Measurements from ENCODE around the gene ABAT.
A peak's percentile ranks its signal among the peaks of the same experiment; 100 is the strongest.

ABAT gene

DNA sequence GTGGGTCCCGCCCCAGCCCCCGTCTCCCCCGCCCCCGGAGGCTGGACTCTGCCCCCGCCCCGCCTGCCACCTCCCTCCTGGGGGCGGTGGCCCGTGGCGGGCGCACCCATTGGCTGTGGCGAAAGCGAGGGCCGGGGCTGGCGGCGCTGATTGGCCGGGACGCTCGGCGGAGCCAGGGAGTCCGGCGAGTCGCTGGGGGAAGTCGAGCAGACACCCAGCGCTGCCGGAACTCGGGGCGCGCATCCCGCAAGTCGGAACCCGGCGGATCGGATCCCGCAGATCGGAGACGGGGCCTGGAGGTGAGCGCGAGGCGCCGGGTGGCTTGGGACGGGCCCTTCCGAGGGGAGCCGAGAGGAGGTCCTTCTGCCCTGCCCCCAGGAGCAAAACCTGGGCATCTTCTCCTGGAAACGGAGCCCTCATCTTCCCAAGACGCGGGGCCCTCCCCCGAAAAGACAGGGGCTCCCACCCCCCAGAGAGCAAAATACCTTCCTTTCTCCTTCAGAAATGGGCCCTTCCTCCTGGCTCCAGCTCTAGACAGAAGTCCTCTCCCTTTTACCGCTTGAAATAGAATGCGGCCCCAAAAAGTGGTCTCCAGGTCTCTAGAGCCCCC lies at the start of gene ABAT:
Gene ABAT, plus strand, starts transcription at position 205 of the 610 bp plus-strand sequence. CDS start 61,123 bp downstream, outside the sequence.
- peak; percentile 93 for DNase-seq

DNA sequence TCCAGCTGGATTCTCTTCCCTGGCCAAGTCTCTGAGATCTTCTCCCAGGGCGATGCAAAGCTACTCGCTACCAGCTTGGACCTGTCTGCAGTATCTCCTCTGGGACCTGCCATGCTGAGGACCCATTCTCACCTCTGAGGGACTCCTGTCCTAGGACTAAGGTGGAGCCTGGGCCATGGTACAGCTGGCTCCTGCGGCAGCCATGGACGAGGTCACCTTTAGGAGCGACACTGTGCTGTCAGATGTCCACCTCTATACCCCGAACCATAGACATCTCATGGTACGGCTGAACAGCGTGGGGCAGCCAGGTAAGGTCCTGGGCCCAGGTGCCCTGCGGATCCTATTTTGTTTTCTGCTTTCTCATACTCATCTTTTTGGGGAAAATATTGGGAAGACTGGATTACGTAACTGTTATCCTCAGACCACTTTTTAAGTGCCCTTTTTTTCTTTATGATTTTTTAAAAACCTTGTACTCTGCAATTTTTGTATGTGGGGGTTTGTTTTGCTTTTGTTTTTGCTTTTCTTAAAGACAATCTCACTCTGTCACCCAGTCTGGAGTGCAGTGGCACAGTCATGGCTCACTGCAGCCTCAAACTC lies 48.8 kb upstream of the ABAT start:
- DNase-seq, result no peak

DNA sequence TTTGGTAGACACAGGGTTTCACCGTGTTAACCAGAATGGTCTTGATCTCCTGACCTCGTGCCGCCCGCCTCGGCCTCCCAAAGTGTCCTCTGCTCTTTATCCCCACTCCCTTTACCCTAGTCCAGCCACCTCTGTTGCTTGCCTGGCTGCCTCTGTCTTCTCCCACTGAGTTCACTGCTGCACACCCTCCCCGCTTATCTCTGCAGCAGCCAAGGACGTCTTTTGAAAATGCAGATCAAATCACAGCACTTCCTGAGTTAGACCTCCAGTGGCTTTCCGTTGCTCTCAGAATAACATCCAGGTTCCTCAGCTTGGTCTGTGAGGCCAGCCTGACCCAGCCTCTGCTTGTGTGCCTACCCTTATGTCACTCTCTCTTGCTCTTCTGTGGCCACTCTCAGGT lies 47.5 kb upstream of the ABAT start:
- no peak for DNase-seq

GRCh38 chr16:8627456-8627855 lies 47.0 kb upstream of the ABAT start:
- no peak for DNase-seq

DNA sequence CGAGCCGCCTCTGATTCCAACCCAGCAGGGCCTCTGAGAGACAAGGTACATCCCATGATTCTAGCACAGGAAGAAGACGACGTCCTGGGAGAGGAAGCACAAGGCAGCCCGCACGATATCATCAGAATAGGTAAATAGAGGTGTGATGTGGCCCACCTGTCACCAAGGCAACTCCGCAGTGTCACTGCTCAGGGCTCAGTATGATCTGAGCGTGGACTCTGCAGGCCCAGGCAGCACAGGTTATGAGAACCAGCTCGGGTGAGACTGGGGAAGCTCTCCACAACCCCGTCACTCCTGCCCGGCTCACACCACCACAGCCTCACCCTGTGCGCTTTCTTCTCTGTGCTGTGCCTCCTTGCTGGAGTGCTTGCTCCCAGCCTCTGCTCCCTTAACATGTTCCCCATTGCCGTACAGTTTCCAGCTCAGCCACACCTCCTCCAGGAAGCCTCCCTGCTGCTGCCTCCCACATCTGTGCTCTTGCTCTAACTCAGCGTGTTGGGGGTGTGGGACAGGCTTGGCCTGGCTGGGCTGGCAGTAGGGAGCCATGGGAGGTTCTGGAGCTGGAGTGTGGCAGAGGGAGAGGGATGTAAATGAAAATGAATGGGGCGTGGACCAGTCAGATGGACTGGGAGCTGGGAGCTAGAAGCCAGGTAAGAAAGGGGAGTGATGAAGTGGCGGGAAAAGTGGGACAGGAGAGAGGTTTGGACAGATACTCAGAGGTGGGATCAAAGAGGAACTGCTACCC lies 45.3 kb upstream of the ABAT start:
- DNase-seq, result no peak

DNA sequence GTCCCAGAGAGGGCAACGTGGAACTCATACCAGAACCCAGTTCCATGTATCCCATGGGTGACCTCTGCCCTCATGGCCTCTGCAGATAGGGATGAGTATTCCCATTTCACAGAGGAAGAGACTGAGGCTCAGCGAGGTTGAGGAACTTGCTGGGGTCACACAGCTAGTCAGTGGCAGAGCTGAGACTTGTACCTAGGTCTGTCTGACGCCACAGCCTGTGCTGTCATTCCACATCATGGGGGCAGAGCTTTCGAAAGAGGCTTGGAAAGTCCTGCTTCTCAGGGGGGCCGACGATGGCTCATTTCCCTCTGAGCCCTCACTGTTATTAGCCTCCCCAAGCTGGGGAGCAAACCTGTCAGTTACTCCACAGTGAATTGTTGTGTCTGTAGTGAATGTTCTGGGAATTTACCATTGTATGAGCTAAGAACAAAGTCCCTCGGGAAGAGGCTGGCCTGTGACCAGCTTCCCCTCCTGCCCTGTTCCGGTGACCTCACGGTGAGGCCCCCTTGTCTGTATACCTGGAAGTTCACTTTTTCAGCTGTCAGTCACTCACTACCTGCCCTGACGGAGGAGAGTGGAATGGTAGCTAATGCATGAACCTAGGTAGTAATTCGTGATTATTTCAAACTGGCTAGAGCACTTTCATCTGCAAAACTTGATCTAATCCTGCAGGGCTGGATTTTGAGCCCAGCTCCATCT lies 44.0 kb upstream of the ABAT start:
- no peak for DNase-seq

GRCh38 chr16:8631373-8631772 lies 43.0 kb upstream of the ABAT start:
- no peak for DNase-seq

GRCh38 chr16:8631818-8632465 lies 42.5 kb upstream of the ABAT start:
- DNase-seq, result no peak

- no peak for DNase-seq
Observed at GRCh38 chr16:8632675-8633182, 41.7 kb upstream of the ABAT start.

DNA sequence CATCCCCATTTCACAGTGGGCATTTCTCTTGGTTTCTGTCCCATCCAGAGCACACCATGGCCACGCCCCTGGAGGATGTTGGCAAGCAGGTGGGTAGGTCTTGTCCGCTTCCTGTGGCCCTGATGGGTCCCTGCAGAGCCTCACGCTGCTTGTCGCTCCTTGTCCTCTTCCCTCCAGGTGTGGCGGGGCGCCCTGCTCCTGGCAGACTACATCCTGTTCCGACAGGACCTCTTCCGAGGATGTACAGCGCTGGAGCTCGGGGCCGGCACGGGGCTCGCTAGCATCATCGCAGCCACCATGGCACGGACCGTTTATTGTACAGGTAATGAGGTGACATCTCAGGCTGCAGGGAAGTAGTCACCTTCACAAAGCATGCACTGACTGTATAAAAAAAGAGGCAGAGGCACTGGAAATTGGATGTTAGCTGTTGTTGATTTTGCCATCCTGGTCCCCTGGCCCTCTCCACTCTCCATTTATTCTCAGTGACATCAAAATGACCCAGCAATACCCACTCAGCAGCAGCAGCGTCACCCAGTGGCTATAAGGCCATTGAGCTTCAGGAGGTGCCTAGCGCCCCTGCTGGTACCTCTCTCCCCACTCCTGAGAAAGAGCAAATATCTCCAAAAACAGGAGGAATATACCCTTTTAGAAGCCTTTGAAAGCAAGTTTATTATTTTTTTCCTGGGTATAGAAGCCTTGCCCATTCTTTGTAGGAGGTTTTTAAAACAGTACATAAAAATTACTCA lies 39.3 kb upstream of the ABAT start:
- no peak for DNase-seq

DNA sequence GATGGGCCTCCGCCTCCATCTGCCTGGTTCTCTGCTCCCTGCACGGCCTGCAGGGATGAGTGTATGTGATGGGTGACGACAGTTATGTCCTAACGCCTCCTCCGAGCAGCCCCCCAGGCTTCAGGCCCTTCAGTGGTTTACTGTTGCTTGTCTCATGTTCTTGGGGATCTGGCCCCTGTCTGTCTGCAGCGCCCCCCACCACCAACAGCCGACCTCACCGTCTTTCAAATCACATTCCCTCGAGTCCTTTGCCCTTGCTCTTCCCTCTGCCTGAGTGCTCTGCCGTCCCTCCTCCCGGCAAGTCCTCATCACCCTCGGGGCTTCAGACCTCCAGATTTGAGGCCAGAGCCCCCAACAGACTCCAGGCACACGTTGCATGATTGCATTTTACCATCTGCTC lies 34.7 kb upstream of the ABAT start:
- no peak for DNase-seq

DNA sequence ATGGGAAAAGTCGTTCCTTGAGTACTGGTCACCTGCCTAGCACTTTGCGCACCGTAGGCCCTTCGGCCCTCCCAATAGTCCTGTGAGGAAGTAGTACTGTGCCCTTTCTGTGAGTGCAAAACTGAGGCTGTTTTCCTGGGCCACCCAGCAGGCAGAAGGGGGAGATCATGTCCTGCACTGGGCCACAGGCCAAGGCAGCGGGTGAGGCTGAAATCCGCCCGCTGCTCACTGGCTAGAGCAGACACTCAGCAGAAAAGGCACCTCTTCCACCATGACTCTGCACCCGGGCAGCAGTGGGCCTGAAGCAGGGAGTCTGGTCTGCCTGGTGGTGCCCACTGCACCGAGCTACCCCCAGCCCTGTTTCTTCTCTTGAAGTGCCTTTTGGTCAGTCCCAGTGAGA lies 32.7 kb upstream of the ABAT start:
- no peak for DNase-seq

- DNase-seq, result no peak
Observed at GRCh38 chr16:8642146-8642545, 32.3 kb upstream of the ABAT start.

DNA sequence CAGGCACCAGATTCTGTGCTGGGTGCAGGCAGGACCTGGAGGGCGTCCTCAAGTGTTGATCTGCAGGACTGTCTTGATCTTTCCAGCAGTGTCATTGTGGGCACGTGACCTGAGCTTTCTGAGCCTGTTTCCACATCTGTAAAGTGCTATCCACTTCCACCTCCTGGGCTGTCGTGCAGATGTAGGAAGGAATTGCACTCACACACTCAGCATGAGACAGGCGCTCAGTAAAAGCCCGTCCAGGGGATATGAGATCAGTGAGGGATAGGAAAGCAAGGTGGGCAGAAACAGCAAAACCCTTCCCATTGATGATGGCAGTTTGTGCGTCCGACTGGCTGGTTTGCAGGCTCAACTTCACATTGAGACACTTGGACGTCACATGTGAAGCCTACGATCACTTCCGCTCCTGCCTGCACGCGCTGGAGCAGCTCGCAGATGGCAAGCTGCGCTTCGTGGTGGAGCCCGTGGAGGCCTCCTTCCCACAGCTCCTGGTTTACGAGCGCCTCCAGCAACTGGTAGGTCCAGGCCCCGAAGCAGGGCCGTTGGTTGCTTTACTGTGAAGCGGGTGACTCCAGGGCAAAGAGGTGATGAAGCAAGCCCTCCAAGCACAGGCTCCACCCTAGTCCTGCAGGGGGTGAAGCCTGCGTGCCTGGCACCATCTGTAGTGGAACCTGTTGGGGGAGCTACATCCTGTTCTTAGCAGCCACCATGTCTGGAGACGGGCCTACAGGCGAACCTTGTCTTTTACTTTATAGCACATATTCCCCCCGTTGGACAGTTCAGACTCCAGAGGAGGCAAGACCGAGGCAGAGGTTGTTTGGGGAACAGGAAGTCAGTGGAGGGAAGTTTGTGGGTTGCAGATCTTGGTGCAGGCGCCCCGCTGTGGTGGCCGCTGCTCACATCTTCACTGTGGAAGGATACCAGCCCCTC lies 29.9 kb upstream of the ABAT start:
- no peak for DNase-seq

DNA sequence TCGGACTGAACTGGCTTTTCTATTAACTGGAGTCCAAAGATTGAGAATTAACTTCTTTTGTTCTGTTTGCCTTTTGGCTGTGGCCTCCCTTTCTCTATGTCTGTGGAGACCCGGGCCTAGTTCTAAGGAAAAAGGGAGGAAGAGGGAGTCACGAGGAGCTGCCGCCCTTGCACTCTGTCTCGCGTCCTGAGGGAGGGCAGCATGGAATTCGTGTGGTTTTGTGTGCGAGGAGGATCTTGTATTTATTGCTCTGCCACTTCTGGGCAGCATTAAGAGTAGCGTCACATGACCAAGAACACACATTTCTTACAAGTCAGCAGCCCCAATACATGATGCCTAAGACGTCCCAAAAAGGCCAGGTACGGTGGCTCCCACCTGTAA lies 29.3 kb upstream of the ABAT start:
- DNase-seq, result no peak

- DNase-seq, result no peak
Observed at GRCh38 chr16:8645831-8646230, 28.6 kb upstream of the ABAT start.

DNA sequence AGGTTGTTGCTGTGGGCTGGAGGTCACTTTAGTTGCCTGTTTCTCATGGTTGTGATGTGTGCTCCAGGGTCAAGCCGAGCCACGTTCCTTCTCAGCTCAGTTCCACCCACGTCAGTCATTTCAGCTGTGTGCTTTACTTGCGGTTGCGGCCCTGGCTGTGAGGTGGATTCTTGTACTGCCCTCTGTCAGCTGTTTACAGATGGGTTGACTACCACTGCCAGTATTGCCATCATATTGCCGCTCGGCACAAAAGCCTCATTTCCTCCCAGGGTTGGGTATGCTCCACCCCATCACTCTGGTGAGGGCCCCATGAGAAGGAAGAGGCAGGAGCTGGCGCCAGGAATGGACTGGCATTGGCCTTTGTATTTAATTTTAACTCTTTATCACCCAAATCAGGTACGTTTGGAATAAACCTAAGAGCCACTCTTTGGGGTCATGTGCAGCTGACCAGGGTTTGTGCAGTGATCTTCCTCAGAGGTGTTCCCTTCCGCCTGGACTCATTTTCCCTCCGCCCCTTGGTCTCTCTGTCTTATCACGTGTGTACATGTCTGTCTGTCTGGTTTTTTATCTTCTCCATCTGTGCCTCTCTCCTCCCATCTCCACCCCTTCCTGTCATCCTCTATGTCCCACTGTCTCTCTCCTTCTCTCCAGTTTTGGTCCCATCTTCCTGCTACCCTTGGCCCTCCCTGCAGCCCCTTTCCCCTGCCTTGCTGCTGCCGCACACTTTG lies 27.9 kb upstream of the ABAT start:
- no peak for DNase-seq

- no peak for DNase-seq
Observed at GRCh38 chr16:8647721-8648318, 26.6 kb upstream of the ABAT start.

DNA sequence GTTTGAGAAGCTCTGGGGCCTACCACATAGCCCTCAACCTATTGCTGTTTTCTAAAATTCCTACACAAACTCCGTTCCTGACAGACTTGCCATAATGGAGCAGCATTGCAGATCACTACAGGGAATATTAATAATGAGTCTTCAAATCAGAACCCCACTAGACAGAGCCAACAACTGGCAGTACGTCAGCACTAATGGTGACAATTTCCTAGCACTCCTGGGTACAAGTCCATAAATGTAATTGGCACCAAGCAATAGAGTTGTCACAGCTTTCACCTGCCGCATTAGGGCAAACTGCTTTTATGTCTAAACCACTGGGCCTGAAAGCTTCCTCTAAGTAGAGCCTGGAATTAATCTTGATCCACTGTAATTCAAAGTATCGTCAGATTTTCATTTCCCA lies 25.5 kb upstream of the ABAT start:
- no peak for DNase-seq
